Measurements from ENCODE around the gene RIOK1. TPM values are rescaled to one million over a fixed set of nuclear protein-coding genes. Genes with fewer than 3 reads are reported as not detected.
"Not testable (repeated sequence)": the region's sequence is repeated elsewhere in the genome, so short reads cannot be mapped to it uniquely, and the experiment has no call there.

The RIOK1 gene
- total and polyA plus RNA-seq, 2 of the 8 experiments (the other 6 are each of a cell fraction or from before 2014, with no cell fraction given), result 11.8 to 26.9 TPM

- H3K9me3 ChIP-seq (ENCODE audit: insufficient read depth in 2 of 2, low read depth in 1 of 2, low read length in 1 of 2); DNase-seq (ENCODE audit: low read depth in 1 of 2, low spot score in 2 of 2); POLR2A ChIA-PET (ENCODE audit: partially characterized antibody); H3K56ac ChIP-seq (replicated peaks; ENCODE audit: insufficient read length, low read depth, low read length); H4K8ac ChIP-seq (ENCODE audit: extremely low read depth, insufficient read depth, low read length); H3K18ac ChIP-seq (ENCODE audit: extremely low read depth, low read length); H3K36me3 ChIP-seq (ENCODE audit: control insufficient read depth in 2 of 4, insufficient read depth in 4 of 4, low read length in 3 of 4); FAIRE-seq; H3K23me2 ChIP-seq (ENCODE audit: low read depth, low read length); H2AFZ ChIP-seq (ENCODE audit: low read length); H3K27me3 ChIP-seq (replicated peaks in 1 of 4; ENCODE audit: control insufficient read depth in 3 of 4, extremely low read depth in 1 of 4, insufficient read depth in 3 of 4, low read length in 3 of 4); H3K4me3 ChIP-seq (ENCODE audit: extremely low read depth in 1 of 4, insufficient read depth in 2 of 4, low read depth in 3 of 4, low read length in 4 of 4); H3K14ac ChIP-seq (ENCODE audit: insufficient read length); H2BK15ac ChIP-seq (ENCODE audit: low read length); H4K5ac ChIP-seq (ENCODE audit: insufficient read length, low read depth, low read length); H4K20me1 ChIP-seq (replicated peaks in 1 of 2; ENCODE audit: control insufficient read depth in 1 of 2, insufficient read depth in 2 of 2, low read length in 2 of 2); H3K4me1 ChIP-seq (replicated peaks in 1 of 4; ENCODE audit: control insufficient read depth in 3 of 4, insufficient read depth in 4 of 4, low read length in 3 of 4); H3K23ac ChIP-seq (ENCODE audit: insufficient read length); H3K9ac ChIP-seq (replicated peaks in 1 of 4; ENCODE audit: extremely low read depth in 1 of 4, low read depth in 3 of 4, low read length in 3 of 4); H2BK5ac ChIP-seq (ENCODE audit: low read depth, low read length); H2BK20ac ChIP-seq (ENCODE audit: low read length); H3K79me1 ChIP-seq (ENCODE audit: low read depth, low read length); H3K79me2 ChIP-seq (ENCODE audit: control insufficient read depth in 1 of 2, insufficient read depth in 2 of 2, low read length in 2 of 2); H3K4me2 ChIP-seq (ENCODE audit: insufficient read depth in 1 of 2, low read depth in 2 of 2, low read length in 2 of 2); H2AK5ac ChIP-seq (ENCODE audit: low read depth, low read length); H4K91ac ChIP-seq (replicated peaks; ENCODE audit: insufficient read length, low read length); H2BK120ac ChIP-seq (replicated peaks; ENCODE audit: low read depth, low read length); H3K27ac ChIP-seq (ENCODE audit: low read depth, low read length); H3K4ac ChIP-seq (replicated peaks; ENCODE audit: insufficient read length, low read depth, low read length); H2BK12ac ChIP-seq (ENCODE audit: low read depth, low read length): not testable (repeated sequence)
- CTCF ChIA-PET (ENCODE audit: partially characterized antibody), result interaction anchor here (0.7 kb wide), 1 partner anchor 9 kb away, joined by 3 read pairs; no protein-coding TSS in a partner anchor
- 100% methylated on average over 3 of the region's 31 CpGs; no CpG with 5 or more reads in 1 of the 2 experiments for WGBS, 2 experiments (ENCODE audit: extremely low coverage in 1 of 2, insufficient coverage in 1 of 2, insufficient read length in 1 of 2, insufficient replicate concordance in 2 of 2, low coverage in 1 of 2, low lambda C conversion rate in 2 of 2, missing lambda C conversion rate in 1 of 2)
Measured at GRCh38 chr6:7456302-7456701, 66.7 kb downstream of the RIOK1 start.

Data from H1 (cell line).